ENCODE measurements around the gene TNNI3. TPM values are rescaled to one million over a fixed set of nuclear protein-coding genes. Genes with fewer than 3 reads are reported as not detected.

The TNNI3 gene
- total and polyA plus RNA-seq, 10 of the 15 experiments (the other 5 are each of a cell fraction or from before 2014, with no cell fraction given), result not detected

DNA sequence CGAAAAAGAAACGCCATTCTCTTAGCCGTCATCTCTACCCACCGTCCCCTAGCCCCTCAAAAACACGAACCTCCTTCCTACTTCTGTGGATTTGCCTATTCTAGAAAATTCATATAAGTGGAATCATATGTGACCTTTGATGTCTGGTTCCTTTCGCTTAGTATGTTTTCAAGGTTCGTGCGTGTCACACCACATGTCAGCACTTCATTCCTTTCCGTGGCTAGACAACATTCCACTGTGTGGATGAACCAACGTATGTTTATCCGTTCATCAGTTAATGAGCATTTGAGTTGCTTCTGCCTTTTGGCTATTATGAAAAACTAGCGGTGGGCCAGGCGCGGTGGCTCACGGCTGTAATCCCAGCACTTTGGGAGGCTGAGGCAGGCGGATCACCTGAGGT is 26.1 kb downstream of the TNNI3 start:
- Histone ChIP-seq H3K79me2 (ENCODE audit: control insufficient read depth, insufficient read depth, low read length) (no peaks in the 10 kb centered on the region), H3K27me3 (replicated peaks in 1 of 2; ENCODE audit: control insufficient read depth in 2 of 2, insufficient read depth in 2 of 2, low read length in 1 of 2) (no peaks in the 10 kb centered on the region), H3K9me3 (replicated peaks; ENCODE audit: control insufficient read depth, insufficient read depth, low read length) (no peaks in the 10 kb centered on the region), H2AFZ (ENCODE audit: control insufficient read depth, low read depth, low read length) (no peak overlapping the region), H3K4me2 (ENCODE audit: control insufficient read depth, insufficient read depth) (no peak overlapping the region), H3K27ac (ENCODE audit: control insufficient read depth, insufficient read depth) (no peak overlapping the region), H3K36me3 (ENCODE audit: control insufficient read depth in 2 of 2, insufficient read depth in 2 of 2, low read length in 1 of 2) (no peaks in the 10 kb centered on the region), H4K20me1 (ENCODE audit: control insufficient read depth, insufficient read depth) (no peaks in the 10 kb centered on the region), H3K9ac (ENCODE audit: control insufficient read depth, insufficient read depth, low read length) (no peak overlapping the region), H3K4me1 (ENCODE audit: control insufficient read depth, insufficient read depth, low read length) (peaks cover 13% of the 10 kb centered on the region), H3K4me3 (no peak overlapping the region)
- intact Hi-C loops (cut with micrococcal nuclease; ENCODE audit: unreplicated experiment), result no loop called here
- no peak for ATAC-seq
- in situ Hi-C loops (cut with MboI), result no loop called here
- FAIRE-seq, result no peak
- RAD21 ChIA-PET (ENCODE audit: unreplicated experiment), result no interaction called here
- CTCF ChIA-PET, result no interaction called here
- DNase-seq (ENCODE audit: low read depth, low spot score), result no peak
- SMC1A ChIA-PET (ENCODE audit: uncharacterized antibody, unreplicated experiment), result no interaction called here
- TF ChIP-seq RUNX3 (IDR thresholded peaks at IDR 0.05; ENCODE audit: low read length) (no peak), TBL1XR1 (IDR thresholded peaks at IDR 0.05; ENCODE audit: low read depth, low read length) (no peak), IRF5 (IDR thresholded peaks at IDR 0.05; ENCODE audit: borderline replicate concordance) (no peak), HDAC6 (IDR thresholded peaks at IDR 0.05; ENCODE audit: unreplicated experiment) (no peak), CBX5 (IDR thresholded peaks at IDR 0.05; ENCODE audit: low read depth) (no peak)
- TF ChIP-seq, protein P1, sequence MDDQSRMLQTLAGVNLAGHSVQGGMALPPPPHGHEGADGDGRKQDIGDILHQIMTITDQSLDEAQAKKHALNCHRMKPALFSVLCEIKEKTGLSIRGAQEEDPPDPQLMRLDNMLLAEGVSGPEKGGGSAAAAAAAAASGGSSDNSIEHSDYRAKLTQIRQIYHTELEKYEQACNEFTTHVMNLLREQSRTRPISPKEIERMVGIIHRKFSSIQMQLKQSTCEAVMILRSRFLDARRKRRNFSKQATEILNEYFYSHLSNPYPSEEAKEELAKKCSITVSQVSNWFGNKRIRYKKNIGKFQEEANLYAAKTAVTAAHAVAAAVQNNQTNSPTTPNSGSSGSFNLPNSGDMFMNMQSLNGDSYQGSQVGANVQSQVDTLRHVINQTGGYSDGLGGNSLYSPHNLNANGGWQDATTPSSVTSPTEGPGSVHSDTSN (IDR thresholded peaks at IDR 0.05; ENCODE audit: insufficient replicate concordance, low read depth, low read length), result no peak
- BruUV-seq (replicated peaks), result no TSS peak
- WGBS (ENCODE audit: insufficient coverage, insufficient replicate concordance, low lambda C conversion rate, missing lambda C conversion rate), result 61% methylated on average over 16 of the region's 16 CpGs
- POLR2A ChIA-PET, result interaction anchor here (0.6 to 0.7 kb wide), 2 partner anchors 323 to 931 kb away, joined by 3 to 4 read pairs; partner anchors contain the start of gene RPS9

Data from GM12878 (cell line).